ENCODE measurements around the gene AGAP5.

The AGAP5 gene

DNA sequence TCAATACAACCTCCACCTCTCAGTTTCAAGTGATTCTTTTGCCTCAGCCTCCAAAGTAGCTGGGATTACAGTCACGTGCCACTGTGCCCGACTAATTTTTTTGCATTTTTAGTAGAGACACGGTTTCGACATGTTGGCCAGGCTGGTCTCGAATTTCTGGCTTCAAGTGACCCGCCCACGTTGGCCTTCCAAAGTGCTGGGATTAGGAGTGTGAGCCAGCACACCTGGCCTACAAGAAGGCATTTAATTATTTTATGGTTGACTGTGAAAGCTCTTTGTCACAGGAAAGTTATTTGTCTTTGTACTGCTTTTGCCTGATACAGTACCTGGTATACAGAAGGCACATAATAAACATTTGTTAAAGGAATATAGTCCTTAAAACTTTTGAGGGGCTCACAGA is 69.5 kb downstream of the AGAP5 start:
- ATAC-seq (no peak), DNase-seq (ENCODE audit: low spot score in 2 of 2) (no peak)
- H3K4me3 Mint-ChIP-seq, result no peak overlapping the region
- H3K4me1 Mint-ChIP-seq, result peaks cover 16% of the 10 kb centered on the region
- H3K36me3 Mint-ChIP-seq, result peaks cover 8% of the 10 kb centered on the region
- no peaks in the 10 kb centered on the region for H3K9me3 Mint-ChIP-seq
- H3K27ac Mint-ChIP-seq, result no peak overlapping the region

DNA sequence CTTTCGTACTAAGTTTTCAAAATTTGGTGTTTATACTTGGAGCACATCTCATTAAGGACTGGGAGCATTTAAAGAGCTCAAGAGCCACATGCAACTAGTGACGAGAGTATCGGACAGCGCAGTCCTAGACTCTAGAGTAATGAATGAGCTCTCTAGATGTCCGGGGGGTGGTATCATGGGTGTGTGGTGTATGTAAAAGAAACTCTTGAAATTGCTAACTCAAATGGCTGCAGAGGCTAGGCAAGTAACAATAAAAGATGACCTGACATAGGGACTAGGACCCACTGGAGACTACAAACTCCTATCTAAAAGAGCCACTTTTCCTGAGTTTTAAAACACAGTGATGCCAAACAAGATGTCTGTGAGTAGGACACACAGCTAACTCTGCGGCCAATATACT is 70.6 kb downstream of the AGAP5 start:
- Mint-ChIP-seq H3K36me3 (peaks cover 8% of the 10 kb centered on the region), H3K4me3 (peak overlapping the region; percentile 84), H3K4me1 (peaks cover 16% of the 10 kb centered on the region), H3K9me3 (no peaks in the 10 kb centered on the region), H3K27ac (no peak overlapping the region)
- ATAC-seq, result no peak
- no peak for DNase-seq (ENCODE audit: low spot score in 2 of 2)

GRCh38 chr10:73625884-73626752 is 71.8 kb downstream of the AGAP5 start:
- Mint-ChIP-seq H3K27ac (peak overlapping the region; percentile 97), H3K4me3 (peak overlapping the region; percentile 84), H3K9me3 (no peaks in the 10 kb centered on the region), H3K36me3 (peaks cover 8% of the 10 kb centered on the region), H3K4me1 (peaks cover 16% of the 10 kb centered on the region)
- DNase-seq (ENCODE audit: low spot score in 2 of 2), result peak; percentile 80 to 92
- ATAC-seq, result peak; percentile 99

DNA sequence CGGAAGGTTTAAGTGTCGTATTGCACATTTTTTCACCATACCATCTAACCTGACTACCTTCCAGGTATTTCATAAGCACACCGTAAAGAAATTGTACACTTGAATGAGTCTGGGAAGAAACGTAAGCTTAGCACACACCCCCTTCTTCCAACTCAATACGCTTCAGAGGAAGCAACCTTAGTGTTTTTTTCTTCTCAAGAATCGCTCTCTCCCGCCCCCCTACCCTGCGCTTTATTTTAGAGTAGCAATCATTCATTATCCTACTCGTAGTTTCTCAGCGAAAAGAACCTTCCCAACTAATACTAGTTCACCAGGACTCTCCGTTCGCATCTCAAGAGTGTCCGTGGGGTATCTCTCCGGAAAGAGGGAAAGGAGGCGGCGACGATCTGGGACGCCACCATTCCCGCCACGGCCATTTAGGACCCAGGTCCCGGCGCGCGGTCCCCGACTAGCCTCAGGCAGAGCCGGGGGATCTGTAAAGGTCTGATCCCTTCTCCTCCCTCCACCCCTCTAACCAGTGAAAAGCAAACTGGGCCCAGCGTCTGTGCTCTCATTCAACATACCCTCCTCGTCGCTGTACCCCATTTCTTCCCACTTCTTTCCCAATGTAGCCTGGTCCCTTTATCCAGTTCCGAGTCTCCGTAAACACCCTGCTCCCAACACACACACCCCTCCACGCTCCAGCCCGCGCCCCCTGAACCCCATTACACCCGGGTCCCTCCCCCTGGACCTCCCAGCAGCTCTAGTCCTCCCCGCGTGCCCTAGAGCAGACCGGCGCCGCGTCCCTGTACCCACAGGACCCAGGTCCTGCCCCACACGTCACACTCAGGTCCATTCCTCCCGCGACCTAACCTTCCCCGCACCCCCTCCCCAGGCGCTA is 72.7 kb downstream of the AGAP5 start:
- DNase-seq (ENCODE audit: low spot score in 2 of 2), result no peak
- Mint-ChIP-seq H3K36me3 (peaks cover 8% of the 10 kb centered on the region), H3K27ac (peak overlapping the region; percentile 97), H3K4me1 (peaks cover 16% of the 10 kb centered on the region), H3K4me3 (peak overlapping the region; percentile 84), H3K9me3 (no peaks in the 10 kb centered on the region)
- ATAC-seq, result peak; percentile 77
